Osteoblast (primary cell): ENCODE measurements around the gene MAN2A2. TPM values are rescaled to one million over a fixed set of nuclear protein-coding genes. Genes with fewer than 3 reads are reported as not detected.

Experiments
- DNase-seq: peaks from one replicate; pipeline ENCODE4 v3.0.0; 2011; ENCODE audit warnings: low spot score, mixed read lengths; ENCODE audit not compliant: insufficient read length; ENCODE audit errors: missing footprints
- H2AFZ ChIP-seq: 2 replicates; pipeline ENCODE4 v1.6.0; 2011; ENCODE audit warnings: mild to moderate bottlenecking, low read length
- H3K27ac ChIP-seq: 2 replicates; pipeline ENCODE4 v1.5.1; 2011; ENCODE audit warnings: mild to moderate bottlenecking, low read depth, low read length, moderate library complexity
- H3K27me3 ChIP-seq: 2 replicates; pipeline ENCODE4 v1.6.0; 2012; ENCODE audit warnings: mild to moderate bottlenecking, control low read depth, inconsistent platforms, low read length, moderate library complexity; ENCODE audit not compliant: insufficient read depth
- H3K36me3 ChIP-seq: 2 replicates; pipeline ENCODE4 v1.5.1; 2011; ENCODE audit warnings: mild to moderate bottlenecking, low read length, control low read depth, moderate library complexity; ENCODE audit not compliant: insufficient read depth
- H3K4me1 ChIP-seq: 2 replicates; pipeline ENCODE4 v1.5.1; 2011; ENCODE audit warnings: mild to moderate bottlenecking, low read length, control low read depth, moderate library complexity; ENCODE audit not compliant: insufficient read depth
- H3K4me2 ChIP-seq: 2 replicates; pipeline ENCODE4 v1.6.0; 2011; ENCODE audit warnings: mild to moderate bottlenecking, low read length; ENCODE audit not compliant: insufficient read depth
- H3K4me3 ChIP-seq: fragments of 200-600 bp; sonication (generic); 3 replicates; pipeline ENCODE4 v1.5.1; 2012; ENCODE audit warnings: mild to moderate bottlenecking, low read length, inconsistent platforms; ENCODE audit not compliant: insufficient read depth
- H3K79me2 ChIP-seq: 2 replicates; pipeline ENCODE4 v1.6.0; 2012; ENCODE audit warnings: mild to moderate bottlenecking, low read length, control low read depth, inconsistent platforms; ENCODE audit not compliant: insufficient read depth
- H3K9me3 ChIP-seq: 2 replicates; pipeline ENCODE4 v1.5.1; 2011; ENCODE audit warnings: low read depth, low read length, control low read depth
- H4K20me1 ChIP-seq: 2 replicates; pipeline ENCODE4 v1.6.0; 2012; ENCODE audit warnings: mild to moderate bottlenecking, low read length, control low read depth; ENCODE audit not compliant: insufficient read depth
- CTCF ChIP-seq: IDR thresholded peaks from 2 replicates; pipeline ENCODE4 v1.5.1; 2011; ENCODE audit warnings: mild to moderate bottlenecking, low read depth, low read length, moderate library complexity; ENCODE audit errors: extremely low read depth
- total RNA-seq: library from RNA; depleted of rRNA; stranded (reverse); fragments of >200 nt; gene quantifications from 2 replicates; pipeline ENCODE4 v1.2.3, GENCODE V29; 2012

MAN2A2 gene
- total RNA-seq, 1 donor = 15.2 TPM

- peak overlapping the region; percentile 62 for H3K27ac ChIP-seq
- H3K4me1 ChIP-seq = peaks cover 33% of the 10 kb centered on the region
- H2AFZ ChIP-seq = peak overlapping the region; percentile 92
- H3K4me3 ChIP-seq = peak overlapping the region; percentile 91
- no peaks in the 10 kb centered on the region for H3K27me3 ChIP-seq
- peaks cover 2% of the 10 kb centered on the region for H3K36me3 ChIP-seq
- peaks cover 17% of the 10 kb centered on the region for H3K79me2 ChIP-seq
- no peaks in the 10 kb centered on the region for H3K9me3 ChIP-seq
- peak overlapping the region; percentile 100 for H3K4me2 ChIP-seq
- TF ChIP-seq CTCF = no peak
- no peaks in the 10 kb centered on the region for H4K20me1 ChIP-seq
- DNase-seq = no peak
Observed at GRCh38 chr15:90931575-90931827, 28.4 kb downstream of the MAN2A2 start.

DNA sequence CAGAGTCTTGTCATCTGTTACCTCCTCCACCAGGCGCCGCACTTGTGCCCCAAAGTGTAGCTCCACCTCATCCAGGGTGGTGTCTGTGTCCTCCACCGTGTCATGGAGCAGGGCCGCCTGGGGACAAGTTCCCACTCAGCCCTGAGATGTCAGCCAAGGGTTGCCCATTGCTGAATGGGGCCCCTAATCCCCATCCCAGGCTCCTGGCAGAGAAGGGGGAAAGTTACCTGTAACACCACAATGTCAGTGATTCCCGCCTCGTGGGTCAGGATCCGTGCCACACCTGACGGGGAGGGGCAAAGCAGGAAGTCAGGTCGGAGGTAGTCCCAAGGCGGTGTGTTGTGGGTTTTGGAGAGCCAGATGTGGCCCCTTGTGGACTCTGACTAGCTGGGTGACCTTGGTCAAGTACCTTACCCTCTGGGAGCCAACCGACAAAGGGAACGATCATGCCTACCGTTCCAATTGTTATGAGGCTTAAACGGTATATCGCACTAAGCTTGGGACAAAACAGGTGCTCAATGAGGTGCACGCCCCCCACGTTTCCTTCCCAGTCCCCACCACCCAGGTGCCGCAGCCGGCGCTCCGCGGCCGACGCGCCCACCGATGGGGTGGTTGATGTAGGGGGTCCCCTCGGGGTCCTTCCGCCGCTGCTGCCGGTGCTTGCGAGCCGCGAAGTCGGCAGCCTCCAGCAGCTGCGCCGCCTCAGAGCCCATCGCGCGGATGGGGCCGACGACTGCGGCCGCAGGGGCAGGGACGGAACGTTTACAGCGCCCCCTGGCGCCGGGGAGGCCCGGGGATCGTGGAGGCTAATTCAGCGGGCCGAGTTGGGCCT, 28.9 kb downstream of the MAN2A2 start, which contains the start of gene HDDC3:
Gene HDDC3 (minus strand): TSS at position 722 of the 832 bp plus-strand sequence. CDS start 9 bp downstream, at position 713.
- H3K36me3 ChIP-seq = peaks cover 8% of the 10 kb centered on the region
- peak within 1 kb of the TSS; percentile 62 for H3K27ac ChIP-seq
- no peaks in the 10 kb centered on the region for H3K9me3 ChIP-seq
- peak; percentile 83 for TF ChIP-seq CTCF
- H3K27me3 ChIP-seq = no peaks in the 10 kb centered on the region
- H3K79me2 ChIP-seq = peaks cover 22% of the 10 kb centered on the region
- H3K4me2 ChIP-seq = peak within 1 kb of the TSS; percentile 100
- peak within 1 kb of the TSS; percentile 91 for H3K4me3 ChIP-seq
- H4K20me1 ChIP-seq = no peaks in the 10 kb centered on the region
- peak within 1 kb of the TSS; percentile 92 for H2AFZ ChIP-seq
- DNase-seq = peak; percentile 99
- H3K4me1 ChIP-seq = peaks cover 36% of the 10 kb centered on the region

DNA sequence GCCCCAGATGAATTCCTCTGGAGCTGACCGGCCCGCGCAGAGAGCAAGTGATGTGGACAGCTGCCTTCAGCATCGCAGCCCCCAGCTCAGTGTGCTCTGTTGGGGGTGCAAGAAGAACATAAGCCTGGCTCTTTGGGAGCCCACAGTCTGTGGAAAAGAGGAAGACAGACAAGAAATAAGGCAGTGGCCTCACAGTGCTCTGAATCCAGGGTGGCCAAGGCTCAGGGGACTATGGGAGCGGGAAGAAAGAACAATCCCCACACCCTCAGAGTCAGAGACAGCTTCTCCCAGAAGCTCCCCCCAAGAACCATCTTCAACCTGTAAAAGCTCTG, 29.5 kb downstream of the MAN2A2 start:
- Histone ChIP-seq H3K27ac (no peak overlapping the region), H4K20me1 (no peaks in the 10 kb centered on the region), H3K27me3 (no peaks in the 10 kb centered on the region), H2AFZ (peak overlapping the region; percentile 71), H3K79me2 (peaks cover 24% of the 10 kb centered on the region), H3K4me3 (peak overlapping the region; percentile 91), H3K4me1 (peaks cover 36% of the 10 kb centered on the region), H3K9me3 (no peaks in the 10 kb centered on the region), H3K36me3 (peaks cover 11% of the 10 kb centered on the region), H3K4me2 (peak overlapping the region; percentile 100)
- no peak for DNase-seq
- TF ChIP-seq CTCF = no peak

DNA sequence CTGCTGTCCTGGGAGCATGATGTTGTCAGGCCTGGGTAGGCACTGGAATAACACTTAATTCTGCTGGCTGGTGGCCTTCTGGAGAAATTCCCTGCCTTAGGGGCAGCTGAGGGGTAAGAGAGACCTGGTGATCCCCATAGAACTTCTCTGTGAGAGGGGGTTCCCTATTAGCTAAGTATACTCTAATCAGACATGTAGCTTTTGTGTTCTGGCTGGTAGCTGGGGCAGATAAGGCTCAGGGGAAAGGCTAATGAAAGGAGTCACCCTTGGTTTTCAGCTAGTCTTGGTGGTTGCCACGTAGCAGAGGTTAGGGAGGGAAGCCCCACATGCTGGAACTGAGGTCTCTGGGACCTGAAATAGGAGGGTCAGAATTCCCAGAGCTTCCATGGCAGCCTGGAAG, 30.2 kb downstream of the MAN2A2 start:
- H3K36me3 ChIP-seq = peaks cover 17% of the 10 kb centered on the region
- no peak for TF ChIP-seq CTCF

More for the DNA sequence above, 30.2 kb downstream of the MAN2A2 start:
- H4K20me1 ChIP-seq = peaks cover 3% of the 10 kb centered on the region
- peaks cover 36% of the 10 kb centered on the region for H3K4me1 ChIP-seq
- H2AFZ ChIP-seq = no peak overlapping the region
- no peak overlapping the region for H3K27ac ChIP-seq
- H3K79me2 ChIP-seq = peaks cover 26% of the 10 kb centered on the region
- H3K9me3 ChIP-seq = no peaks in the 10 kb centered on the region
- no peak overlapping the region for H3K4me2 ChIP-seq
- no peak overlapping the region for H3K4me3 ChIP-seq
- peak; percentile 46 for DNase-seq
- no peaks in the 10 kb centered on the region for H3K27me3 ChIP-seq
